22Rv1 (cell line): Measurements from ENCODE around the gene RGS6.

Source experiments
- H3K27ac ChIP-seq: fragments of 450-650 bp; 2 replicates; pipeline ENCODE4 v1.5.1; 2017
- CTCF ChIP-seq: fragments of 450-650 bp; IDR thresholded peaks from 2 replicates; pipeline ENCODE4 v1.5.1; 2017; ENCODE audit warnings: mild to moderate bottlenecking
- ZFX ChIP-seq: fragments of 450-650 bp; IDR thresholded peaks from 2 replicates; pipeline ENCODE4 v1.6.1; 2017; ENCODE audit warnings: antibody characterized with exemption, borderline replicate concordance

Gene RGS6

GRCh38 chr14:72478471-72478893, 546.3 kb downstream of the RGS6 start:
- H3K27ac ChIP-seq = no peak overlapping the region
- TF ChIP-seq CTCF (no peak), ZFX (no peak)

GRCh38 chr14:72479461-72479931, 547.3 kb downstream of the RGS6 start:
- no peak overlapping the region for H3K27ac ChIP-seq

GRCh38 chr14:72480464-72481243, 548.4 kb downstream of the RGS6 start:
- no peak overlapping the region for H3K27ac ChIP-seq

More at GRCh38 chr14:72479461-72479931, 547.3 kb downstream of the RGS6 start:
- no peak for TF ChIP-seq CTCF
- TF ChIP-seq ZFX = no peak

GRCh38 chr14:72483311-72483710, 551.1 kb downstream of the RGS6 start:
- no peak overlapping the region for H3K27ac ChIP-seq
- no peak for TF ChIP-seq CTCF
- no peak for TF ChIP-seq ZFX

More at GRCh38 chr14:72480464-72481243, 548.4 kb downstream of the RGS6 start:
- TF ChIP-seq ZFX (no peak), CTCF (no peak)

- H3K27ac ChIP-seq = no peak overlapping the region
- TF ChIP-seq CTCF (no peak), ZFX (no peak)
Observed at GRCh38 chr14:72485695-72486094, 553.5 kb downstream of the RGS6 start.

- no peak overlapping the region for H3K27ac ChIP-seq
- TF ChIP-seq CTCF = no peak
- TF ChIP-seq ZFX = no peak
Observed at GRCh38 chr14:72488514-72488913, 556.3 kb downstream of the RGS6 start.

- TF ChIP-seq ZFX (no peak), CTCF (no peak)
- no peak overlapping the region for H3K27ac ChIP-seq
Observed at GRCh38 chr14:72492196-72492595, 560.0 kb downstream of the RGS6 start.
